ENCODE results near the gene SMYD3. TPM values are rescaled to one million over a fixed set of nuclear protein-coding genes. Genes with fewer than 3 reads are reported as not detected.

Gene SMYD3
- total and polyA plus RNA-seq, 2 of the 13 experiments (the other 11 are each of a cell fraction or from before 2014, with no cell fraction given): 27.7 to 35.8 TPM

DNA sequence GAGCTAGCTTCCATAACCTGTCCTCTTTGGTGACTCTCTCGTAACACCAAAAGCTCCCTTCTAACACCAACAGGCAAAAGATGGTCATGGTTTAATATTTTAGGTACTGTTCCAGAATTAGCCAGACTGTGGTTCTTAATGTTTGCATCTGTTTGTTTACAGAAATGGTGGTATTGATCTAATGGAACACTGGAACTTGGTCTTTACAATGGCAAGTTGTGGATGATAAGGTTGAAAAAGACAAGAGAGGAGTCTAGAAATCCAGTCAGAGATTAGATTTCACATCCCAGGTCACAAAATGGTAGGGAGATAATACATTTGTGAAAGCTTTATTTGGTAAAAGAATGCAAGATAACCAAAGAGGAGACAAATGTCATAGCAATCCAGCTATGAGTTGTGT lies 293.1 kb downstream of the SMYD3 start (continued):
- TF ChIP-seq, protein P1, sequence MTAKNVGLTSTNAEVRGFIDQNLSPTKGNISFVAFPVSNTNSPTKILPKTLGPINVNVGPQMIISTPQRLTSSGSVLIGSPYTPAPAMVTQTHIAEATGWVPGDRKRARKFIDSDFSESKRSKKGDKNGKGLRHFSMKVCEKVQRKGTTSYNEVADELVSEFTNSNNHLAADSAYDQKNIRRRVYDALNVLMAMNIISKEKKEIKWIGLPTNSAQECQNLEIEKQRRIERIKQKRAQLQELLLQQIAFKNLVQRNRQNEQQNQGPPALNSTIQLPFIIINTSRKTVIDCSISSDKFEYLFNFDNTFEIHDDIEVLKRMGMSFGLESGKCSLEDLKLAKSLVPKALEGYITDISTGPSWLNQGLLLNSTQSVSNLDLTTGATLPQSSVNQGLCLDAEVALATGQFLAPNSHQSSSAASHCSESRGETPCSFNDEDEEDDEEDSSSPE (CRISPR knock-in tag; IDR thresholded peaks at IDR 0.05): no peak
- TF ChIP-seq ZNF329 (CRISPR knock-in tag; IDR thresholded peaks at IDR 0.05; ENCODE audit: low read depth): no peak
- no peak for TF ChIP-seq RAD21 (CRISPR knock-in tag; IDR thresholded peaks at IDR 0.05)
- TF ChIP-seq ARNT (IDR thresholded peaks at IDR 0.05): no peak
- no peak for TF ChIP-seq ZSCAN20 (CRISPR knock-in tag; IDR thresholded peaks at IDR 0.05; ENCODE audit: borderline replicate concordance)
- TF ChIP-seq ZNF292 (CRISPR knock-in tag; IDR thresholded peaks at IDR 0.05; ENCODE audit: borderline replicate concordance, low read depth): no peak

- H3K79me2 ChIP-seq (ENCODE audit: insufficient read depth, low read length): no peaks in the 10 kb centered on the region
- no peaks in the 10 kb centered on the region for H3K9me3 ChIP-seq (ENCODE audit: low read length)
- TF ChIP-seq ATRX (CRISPR knock-in tag; IDR thresholded peaks at IDR 0.05; ENCODE audit: borderline replicate concordance) (no peak), HNF4A (CRISPR knock-in tag; IDR thresholded peaks at IDR 0.05) (peak; percentile 47; the same call in 1 of the 2 replicates), TBX3 (IDR thresholded peaks at IDR 0.05; ENCODE audit: borderline replicate concordance) (no peak), GABPA (IDR thresholded peaks at IDR 0.05; ENCODE audit: low read depth, low read length) (no peak), GABPA (CRISPR knock-in tag; IDR thresholded peaks at IDR 0.05; ENCODE audit: low read depth) (no peak)
- ChIA-PET POLR2A (no interaction called here), CTCF (ENCODE audit: low intra/inter-chr PET ratio, low total read pairs) (no interaction called here)
- no peak overlapping the region for H3K4me2 ChIP-seq (ENCODE audit: low read depth, low read length)
- FAIRE-seq (no peak), DNase-seq (ENCODE audit: low spot score) (no peak), ATAC-seq (no peak)
- no peaks in the 10 kb centered on the region for H3K36me3 ChIP-seq (replicated peaks in 1 of 2; ENCODE audit: control insufficient read depth in 1 of 2, insufficient read depth in 2 of 2, low read length in 2 of 2)
- H3K9ac ChIP-seq (ENCODE audit: insufficient read depth, low read depth, low read length): no peak overlapping the region
- H3K4me3 ChIP-seq (replicated peaks in 1 of 3; ENCODE audit: insufficient read depth in 1 of 3, low read depth in 2 of 3, low read length in 3 of 3): no peak overlapping the region
- WGBS (ENCODE audit: low lambda C conversion rate): 82% methylated on average over 3 of the region's 3 CpGs
- in situ Hi-C loops (cut with HindIII; ENCODE audit: extremely low pct_ligation_motif_present, low pct_unique_long_range_greater_than_20kb): no loop called here
- H2AFZ ChIP-seq (ENCODE audit: low read length): no peak overlapping the region
- H3K4me1 ChIP-seq (ENCODE audit: insufficient read depth, low read length): peaks cover 13% of the 10 kb centered on the region
- BruUV-seq (replicated peaks): no TSS peak
- H4K20me1 ChIP-seq (ENCODE audit: insufficient read depth, low read length): no peaks in the 10 kb centered on the region
- intact Hi-C loops (cut with micrococcal nuclease; ENCODE audit: unreplicated experiment): no loop called here
- no peaks in the 10 kb centered on the region for H3K27me3 ChIP-seq (ENCODE audit: control insufficient read depth in 1 of 2, insufficient read depth in 2 of 2, low read length in 2 of 2)
- no peak overlapping the region for H3K27ac ChIP-seq (ENCODE audit: extremely low read length, insufficient read depth, low read length)
These were observed 293.6 kb downstream of the SMYD3 start for GRCh38 chr1:246213502-246213901.
